Left lobe of liver (tissue), 2 donors: ENCODE results near the gene BRINP1. TPM values are rescaled to one million over a fixed set of nuclear protein-coding genes. Genes with fewer than 3 reads are reported as not detected.

Experiments
- ATAC-seq: fragments of 200-7000 bp; cut with Tn5 transposase; one replicate; pipeline ENCODE4 v1.9.1; 2020; ENCODE audit warnings: mild to moderate bottlenecking, moderate library complexity
- DNase-seq: peaks from one replicate; pipeline ENCODE4 v3.0.0-alpha.2; 2020; ENCODE audit warnings: low spot score
- total RNA-seq: library from RNA; stranded (reverse); gene quantifications from one replicate; pipeline ENCODE4 v1.2.1, GENCODE V29; 2021
- donor health status: DM: no; HTN: no; CAD: no; lungs with moderate emphysema.
- donor health status: DM: no; HTN: yes; CAD: no.

BRINP1 gene, protein sequence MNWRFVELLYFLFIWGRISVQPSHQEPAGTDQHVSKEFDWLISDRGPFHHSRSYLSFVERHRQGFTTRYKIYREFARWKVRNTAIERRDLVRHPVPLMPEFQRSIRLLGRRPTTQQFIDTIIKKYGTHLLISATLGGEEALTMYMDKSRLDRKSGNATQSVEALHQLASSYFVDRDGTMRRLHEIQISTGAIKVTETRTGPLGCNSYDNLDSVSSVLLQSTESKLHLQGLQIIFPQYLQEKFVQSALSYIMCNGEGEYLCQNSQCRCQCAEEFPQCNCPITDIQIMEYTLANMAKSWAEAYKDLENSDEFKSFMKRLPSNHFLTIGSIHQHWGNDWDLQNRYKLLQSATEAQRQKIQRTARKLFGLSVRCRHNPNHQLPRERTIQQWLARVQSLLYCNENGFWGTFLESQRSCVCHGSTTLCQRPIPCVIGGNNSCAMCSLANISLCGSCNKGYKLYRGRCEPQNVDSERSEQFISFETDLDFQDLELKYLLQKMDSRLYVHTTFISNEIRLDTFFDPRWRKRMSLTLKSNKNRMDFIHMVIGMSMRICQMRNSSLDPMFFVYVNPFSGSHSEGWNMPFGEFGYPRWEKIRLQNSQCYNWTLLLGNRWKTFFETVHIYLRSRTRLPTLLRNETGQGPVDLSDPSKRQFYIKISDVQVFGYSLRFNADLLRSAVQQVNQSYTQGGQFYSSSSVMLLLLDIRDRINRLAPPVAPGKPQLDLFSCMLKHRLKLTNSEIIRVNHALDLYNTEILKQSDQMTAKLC
- total RNA-seq = 0.25 TPM

DNA sequence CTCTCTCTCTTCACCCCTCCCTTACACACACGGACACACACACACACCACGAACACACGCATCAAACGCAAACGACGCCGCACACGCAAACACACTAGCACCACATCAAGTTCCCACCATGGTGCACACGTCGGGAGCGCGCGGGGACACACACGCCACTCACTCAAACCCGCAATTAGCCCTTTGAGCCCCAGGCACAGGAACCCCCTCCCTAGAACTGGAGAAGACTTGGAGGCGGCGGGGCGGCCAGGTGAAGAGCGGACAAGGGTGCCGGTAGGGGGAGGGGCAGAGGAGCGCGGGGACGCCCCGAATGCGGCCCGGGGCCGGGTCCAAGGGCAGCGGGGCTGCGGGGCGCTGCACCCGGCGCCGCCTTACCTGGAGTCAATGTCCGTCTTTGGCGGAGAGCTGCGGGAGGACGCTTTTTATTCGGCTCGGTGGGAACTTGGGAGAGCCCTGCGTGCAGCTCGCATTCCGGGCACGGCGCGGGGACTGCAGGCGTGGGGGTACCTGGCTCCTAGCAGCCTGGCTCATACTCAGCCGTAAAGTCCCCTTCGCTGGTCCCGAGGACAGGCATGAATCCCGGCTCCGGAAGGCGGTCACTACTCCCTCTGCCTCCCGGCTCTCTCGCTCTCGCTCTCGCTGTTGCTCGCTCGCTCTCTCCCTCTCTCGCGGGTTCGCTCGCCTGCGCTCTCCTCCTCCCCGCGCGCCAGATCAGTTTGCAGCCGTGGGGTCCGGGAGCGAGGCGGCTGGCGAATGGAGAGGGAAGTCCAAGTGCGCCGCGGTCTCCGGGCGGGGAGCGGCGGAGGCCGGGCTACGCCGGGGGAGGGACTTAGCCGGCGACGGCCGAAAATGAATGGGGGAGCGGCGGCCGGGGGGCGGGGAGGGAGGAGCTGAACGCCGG, at the start of gene BRINP1:
TSS of gene BRINP1 (minus strand) at position 755 of the 901 bp plus-strand sequence. CDS start 56,080 bp downstream, outside the sequence.
- DNase-seq = no peak
- ATAC-seq = peak; percentile 44

DNA sequence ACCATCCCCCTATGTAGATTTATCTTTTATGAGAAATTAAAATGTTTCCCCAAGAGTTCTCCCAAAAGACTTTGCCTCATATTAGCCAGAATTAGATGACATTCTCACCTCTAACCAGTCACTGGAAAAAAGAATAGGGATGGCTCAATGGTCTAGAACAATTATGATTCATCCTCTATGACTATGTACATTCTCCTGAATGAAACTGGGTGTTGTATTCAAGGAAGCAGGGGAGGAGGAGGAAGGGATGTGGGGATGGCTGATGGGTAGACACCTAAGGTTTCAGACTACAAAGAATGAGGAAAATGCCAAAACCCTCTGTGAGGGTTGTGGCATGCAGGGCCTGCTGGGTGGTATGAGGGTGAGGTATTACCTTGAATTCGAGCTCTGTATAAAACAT, 49.5 kb upstream of the BRINP1 start:
- DNase-seq = no peak

GRCh38 chr9:119416793-119417192, 47.6 kb upstream of the BRINP1 start:
- DNase-seq = no peak
- ATAC-seq = no peak

More for the DNA sequence above, 49.5 kb upstream of the BRINP1 start:
- no peak for ATAC-seq

- no peak for DNase-seq
- no peak for ATAC-seq
Measured at GRCh38 chr9:119412399-119412798, 43.2 kb upstream of the BRINP1 start.

GRCh38 chr9:119409552-119409951, 40.3 kb upstream of the BRINP1 start:
- ATAC-seq (no peak), DNase-seq (no peak)

- DNase-seq = no peak
- ATAC-seq = no peak
Measured at GRCh38 chr9:119400606-119401005, 31.4 kb upstream of the BRINP1 start.

GRCh38 chr9:119398350-119398749, 29.1 kb upstream of the BRINP1 start:
- ATAC-seq = no peak
- DNase-seq = no peak

GRCh38 chr9:119391878-119392277, 22.6 kb upstream of the BRINP1 start:
- DNase-seq (no peak), ATAC-seq (no peak)

GRCh38 chr9:119375892-119376291, 6.7 kb upstream of the BRINP1 start:
- DNase-seq (no peak), ATAC-seq (peak; percentile 64)

GRCh38 chr9:119372951-119373350, 3.7 kb upstream of the BRINP1 start:
- no peak for ATAC-seq

GRCh38 chr9:119370816-119371215, 1.6 kb upstream of the BRINP1 start:
- ATAC-seq = peak; percentile 79
- DNase-seq = no peak

More at GRCh38 chr9:119372951-119373350, 3.7 kb upstream of the BRINP1 start:
- DNase-seq = no peak

DNA sequence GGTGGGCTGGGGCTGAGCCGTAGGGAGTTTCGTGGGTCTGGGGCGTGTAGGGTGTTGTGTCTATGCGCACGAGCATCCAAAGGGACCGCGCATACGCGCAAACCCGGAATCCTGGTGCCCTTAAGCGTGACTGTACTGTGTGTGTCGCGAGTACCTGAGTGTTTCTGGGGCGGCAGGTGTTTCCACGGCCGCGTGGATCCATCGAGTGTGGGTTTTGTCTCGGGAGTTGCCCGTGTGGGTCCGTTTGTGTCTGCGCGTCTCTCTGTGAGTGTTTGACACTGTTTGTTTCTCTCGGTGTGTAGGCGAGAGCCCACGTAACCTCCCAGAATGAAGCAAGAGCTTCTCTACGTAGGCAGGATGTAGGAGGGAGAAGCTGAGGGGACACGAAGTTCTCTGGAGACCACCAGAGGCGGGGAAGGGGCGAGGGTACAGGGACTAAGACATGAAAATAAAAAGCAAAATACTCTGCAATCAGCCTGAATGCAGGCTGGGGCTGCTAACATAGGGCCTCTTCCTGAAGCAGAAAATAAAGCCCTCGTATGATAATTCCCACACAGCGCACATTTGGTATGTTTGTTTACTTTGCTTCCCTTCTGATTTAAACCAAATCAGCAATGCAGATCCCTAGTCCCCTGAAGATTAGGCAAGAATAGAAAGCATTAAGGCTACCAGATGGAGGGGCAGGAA, 588 bp upstream of the BRINP1 start:
- DNase-seq = no peak
- ATAC-seq = no peak

GRCh38 chr9:119368179-119368578, 1.1 kb downstream of the BRINP1 start:
- ATAC-seq (no peak), DNase-seq (no peak)

DNA sequence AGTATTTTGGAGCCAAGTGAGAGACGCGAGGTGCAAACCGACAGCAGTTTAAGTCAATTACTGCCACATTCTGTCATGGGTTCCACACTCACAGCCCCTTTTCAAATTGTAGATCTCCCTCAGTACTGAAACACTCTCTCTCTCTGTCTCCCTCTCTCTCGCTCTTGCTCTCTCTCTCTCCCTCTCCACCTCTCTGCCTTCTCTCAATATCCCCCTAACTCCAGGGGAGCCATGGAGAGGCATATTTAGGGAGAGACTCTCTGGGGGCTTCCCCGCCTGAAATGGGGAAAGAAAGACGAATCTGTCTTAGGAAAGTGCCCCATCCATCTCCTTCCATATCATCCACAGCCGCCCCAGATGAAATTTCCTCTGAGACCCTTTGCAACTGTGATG, 1.6 kb downstream of the BRINP1 start:
- ATAC-seq (no peak), DNase-seq (no peak)

DNA sequence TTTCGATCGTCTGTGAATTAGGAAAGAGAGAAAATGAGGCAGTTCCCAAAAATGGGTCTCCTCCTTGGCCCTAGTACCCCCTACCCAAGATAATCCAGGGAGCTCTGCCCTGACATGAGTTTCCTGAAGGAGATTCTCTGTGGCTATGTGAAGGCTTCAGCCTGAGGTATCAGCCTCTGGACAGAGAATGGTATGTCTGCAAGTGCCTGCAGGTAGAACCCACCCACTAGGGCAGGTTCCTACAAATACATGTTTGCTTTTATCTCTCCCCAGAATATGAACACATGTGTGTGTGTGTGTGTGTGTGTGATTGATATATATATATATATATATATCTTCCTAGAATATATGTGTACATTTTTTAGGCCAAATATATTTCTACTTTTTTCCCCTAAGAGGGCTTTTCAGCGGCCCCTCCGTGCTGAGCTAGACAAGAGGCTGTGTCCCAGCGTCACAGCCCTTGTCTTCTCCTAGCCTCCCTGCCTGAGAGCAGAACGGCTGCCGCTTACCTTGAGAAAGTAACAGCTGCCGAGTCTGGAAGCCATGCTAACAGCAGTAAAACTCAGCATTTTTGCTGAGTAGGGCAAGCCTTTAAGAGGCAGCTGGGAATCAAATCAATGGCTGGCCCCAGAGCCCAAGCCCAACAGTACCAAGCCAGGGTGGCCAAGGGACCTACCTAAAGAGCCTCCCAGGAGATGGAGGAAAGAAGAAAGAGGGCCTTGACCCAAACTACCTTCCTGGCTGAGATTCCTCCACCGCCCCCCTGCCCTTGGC, 2.1 kb downstream of the BRINP1 start:
- DNase-seq = no peak
- ATAC-seq = no peak

DNA sequence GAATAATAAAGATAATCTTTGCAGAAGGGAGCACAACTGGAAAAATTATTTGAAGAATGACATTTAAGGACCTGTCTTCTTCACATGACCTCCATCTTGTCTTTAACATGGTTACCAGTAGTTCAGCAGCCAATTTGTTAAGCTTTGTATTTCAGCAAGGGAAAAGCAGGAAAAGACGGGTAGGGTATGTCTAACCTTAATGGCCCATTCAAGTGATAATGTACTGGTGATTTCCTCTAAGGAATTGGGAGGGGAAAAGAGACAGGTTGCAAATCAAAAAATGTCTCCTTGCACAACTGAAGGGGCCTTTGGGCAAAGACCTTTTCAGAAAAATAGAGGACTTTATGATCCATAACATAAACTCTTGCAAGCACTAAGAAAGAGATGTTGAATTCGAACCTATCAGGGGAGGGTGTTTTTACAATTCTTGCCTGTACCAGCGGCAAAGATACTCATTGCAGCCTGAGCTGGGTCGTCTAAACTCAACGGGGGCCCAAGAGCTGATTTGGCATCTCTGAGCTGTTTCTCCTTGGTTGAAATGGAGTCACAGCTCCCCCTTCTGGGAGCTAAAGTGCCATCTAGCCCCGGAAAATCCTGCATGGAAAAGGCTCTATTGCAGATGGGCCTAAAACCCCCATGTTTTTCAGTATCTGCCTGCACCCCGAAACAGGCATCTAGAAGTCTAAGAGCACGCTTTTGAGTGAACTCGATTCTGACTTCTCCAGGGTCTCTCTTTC, 3.8 kb downstream of the BRINP1 start:
- ATAC-seq = peak; percentile 38
- no peak for DNase-seq

GRCh38 chr9:119360237-119360636, 9.0 kb downstream of the BRINP1 start:
- no peak for ATAC-seq
- DNase-seq = no peak

DNA sequence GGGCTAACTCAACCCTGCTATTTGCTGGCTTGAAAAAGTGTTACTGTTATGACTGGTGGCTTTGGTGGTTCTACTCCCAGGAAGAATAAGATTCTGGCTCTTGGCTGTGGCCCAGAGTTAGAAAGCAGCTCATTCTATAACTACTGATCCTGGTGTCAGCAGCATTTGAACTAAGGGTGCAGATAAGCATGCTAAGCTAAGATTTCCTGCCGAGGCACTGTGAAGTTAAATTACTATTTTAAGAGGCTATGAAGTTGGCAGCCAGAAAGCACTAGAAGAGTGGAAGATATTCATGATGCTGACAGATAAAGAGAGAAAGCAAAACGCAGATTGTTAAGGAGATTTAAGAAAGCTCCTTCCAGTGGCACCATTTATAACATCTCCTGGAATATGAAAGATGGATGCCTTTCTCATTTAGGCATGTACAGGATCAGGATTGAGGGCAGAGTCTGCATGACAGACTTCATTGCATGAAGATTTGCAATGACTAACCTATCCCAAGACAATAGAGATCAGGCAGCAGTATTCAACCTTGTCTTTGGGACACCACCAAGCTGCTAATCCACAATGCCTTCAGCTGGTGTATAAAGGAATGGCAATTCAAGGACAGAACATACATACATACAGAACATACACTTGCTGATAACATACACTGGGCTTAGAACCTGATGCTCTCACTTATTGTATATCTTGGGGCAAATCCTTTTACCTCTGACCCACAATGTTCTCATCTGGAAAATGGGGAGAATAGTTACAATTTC, 11.7 kb downstream of the BRINP1 start:
- no peak for ATAC-seq

More for the DNA sequence above, 11.7 kb downstream of the BRINP1 start:
- no peak for DNase-seq
